ENCODE measurements around the gene ZNF831.

Gene ZNF831

GRCh38 chr20:59177266-59178250 is 13.9 kb downstream of the ZNF831 start:
- Mint-ChIP-seq H3K4me1 (peaks cover 89% of the 10 kb centered on the region), H3K36me3 (peaks cover 21% of the 10 kb centered on the region), H3K4me3 (peak overlapping the region; percentile 74), H3K9me3 (no peaks in the 10 kb centered on the region), H3K27ac (peak overlapping the region; percentile 95)
- DNase-seq (ENCODE audit: low spot score in 2 of 2) (peak in 1 of 2 donors; percentile 74), ATAC-seq (peak; percentile 88)

DNA sequence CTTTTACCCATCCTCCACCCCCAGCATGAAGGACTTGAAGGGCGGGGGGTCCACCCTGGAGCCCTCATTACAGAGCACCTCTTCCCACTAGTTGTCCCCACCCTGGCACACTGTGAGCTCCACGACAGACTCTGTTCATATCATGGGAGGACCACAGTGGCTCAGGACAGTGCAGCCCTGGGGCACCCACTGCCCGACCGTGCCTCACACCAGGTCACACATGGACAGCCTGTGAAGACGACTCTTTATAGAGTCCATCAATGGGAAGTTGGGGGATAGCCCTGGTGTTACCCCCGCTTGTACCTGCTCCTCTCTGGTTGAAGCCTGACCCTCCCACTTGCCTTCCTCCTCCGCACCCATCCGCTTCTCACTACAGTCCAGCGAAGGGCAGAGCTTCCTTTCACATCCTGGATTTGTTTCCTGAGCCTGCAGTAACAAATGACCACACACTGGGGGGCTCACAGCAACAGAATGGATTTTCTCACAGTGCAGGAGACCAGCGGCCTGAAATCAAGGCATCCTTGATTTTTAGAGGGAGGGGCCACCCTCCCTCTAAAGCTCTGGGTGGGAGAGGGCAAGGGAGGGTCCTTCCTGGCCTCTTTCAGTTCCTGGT is 15.5 kb downstream of the ZNF831 start:
- H3K4me1 Mint-ChIP-seq = peaks cover 89% of the 10 kb centered on the region
- ATAC-seq (no peak), DNase-seq (ENCODE audit: low spot score in 2 of 2) (peak in 1 of 2 donors; percentile 45)
- H3K4me3 Mint-ChIP-seq = peak overlapping the region; percentile 74
- peak overlapping the region; percentile 95 for H3K27ac Mint-ChIP-seq
- no peaks in the 10 kb centered on the region for H3K9me3 Mint-ChIP-seq
- H3K36me3 Mint-ChIP-seq = peaks cover 14% of the 10 kb centered on the region

- DNase-seq (ENCODE audit: low spot score in 2 of 2) (peak in 1 of 2 donors; percentile 23), ATAC-seq (no peak)
- Mint-ChIP-seq H3K9me3 (no peaks in the 10 kb centered on the region), H3K4me1 (peaks cover 91% of the 10 kb centered on the region), H3K27ac (peak overlapping the region; percentile 95), H3K36me3 (peaks cover 9% of the 10 kb centered on the region), H3K4me3 (no peak overlapping the region)
Observed at GRCh38 chr20:59179988-59180387, 16.4 kb downstream of the ZNF831 start.

DNA sequence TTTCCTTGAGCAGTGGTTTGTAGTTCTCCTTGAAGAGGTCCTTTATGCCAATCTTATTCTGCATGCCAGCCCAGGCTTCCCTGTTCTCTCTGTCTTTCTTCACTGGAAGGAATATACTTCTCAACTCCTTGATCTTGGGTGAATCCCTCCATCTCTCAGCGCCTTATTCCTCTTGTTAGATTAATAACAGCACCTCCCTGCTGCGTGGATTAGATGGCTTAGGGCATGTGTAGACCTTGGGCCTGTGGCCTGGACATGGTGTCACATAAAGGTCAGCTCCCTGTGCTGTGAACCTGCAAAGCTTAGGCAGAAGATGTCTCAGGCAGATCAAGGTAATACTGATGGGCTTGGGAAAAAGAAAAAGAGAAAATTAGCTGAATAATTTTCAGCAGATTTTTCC is 18.3 kb downstream of the ZNF831 start:
- ATAC-seq (no peak), DNase-seq (ENCODE audit: low spot score in 2 of 2) (peak in 1 of 2 donors; percentile 41)
- Mint-ChIP-seq H3K4me3 (peak overlapping the region; percentile 40), H3K9me3 (no peaks in the 10 kb centered on the region), H3K4me1 (peaks cover 81% of the 10 kb centered on the region), H3K27ac (peak overlapping the region; percentile 89), H3K36me3 (peaks cover 8% of the 10 kb centered on the region)

- ATAC-seq = peak; percentile 61
- Mint-ChIP-seq H3K9me3 (no peaks in the 10 kb centered on the region), H3K4me1 (peaks cover 76% of the 10 kb centered on the region), H3K4me3 (peak overlapping the region; percentile 40), H3K27ac (peak overlapping the region; percentile 89), H3K36me3 (peaks cover 6% of the 10 kb centered on the region)
- DNase-seq (ENCODE audit: low spot score in 2 of 2) = no peak
Observed at GRCh38 chr20:59182401-59183044, 18.9 kb downstream of the ZNF831 start.

- ATAC-seq (peak; percentile 17), DNase-seq (ENCODE audit: low spot score in 2 of 2) (no peak)
- Mint-ChIP-seq H3K4me3 (no peak overlapping the region), H3K4me1 (peaks cover 68% of the 10 kb centered on the region), H3K27ac (no peak overlapping the region), H3K36me3 (no peaks in the 10 kb centered on the region), H3K9me3 (no peaks in the 10 kb centered on the region)
Observed at GRCh38 chr20:59183751-59184150, 20.1 kb downstream of the ZNF831 start.

DNA sequence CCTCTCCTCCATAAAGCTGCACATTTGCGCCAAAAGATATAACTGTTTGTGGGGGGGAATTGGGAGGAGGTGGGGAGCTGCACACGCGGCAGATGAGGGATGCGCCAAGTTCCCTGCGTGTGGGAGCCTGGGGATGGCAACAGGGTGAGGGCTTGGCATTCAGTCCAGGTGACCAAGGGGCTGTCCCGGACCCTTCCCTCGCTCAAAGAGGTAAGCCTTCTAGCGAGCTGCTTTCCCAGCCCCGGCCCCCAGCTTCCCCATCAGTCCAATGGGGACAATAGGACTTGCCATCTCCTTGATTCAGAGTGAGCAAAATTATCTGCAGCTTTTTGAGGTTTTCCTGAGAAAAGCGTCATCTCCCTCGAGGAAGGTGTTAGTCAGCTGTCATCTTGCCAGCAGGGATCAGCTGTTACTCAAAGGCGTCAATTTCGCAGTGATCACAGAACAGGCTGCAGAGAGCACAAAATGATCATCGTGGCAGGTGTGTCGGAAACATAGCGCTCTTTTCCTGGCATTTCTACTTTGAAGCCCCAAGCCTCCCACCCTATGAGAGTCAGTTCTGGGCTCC is 21.3 kb downstream of the ZNF831 start:
- DNase-seq (ENCODE audit: low spot score in 2 of 2) (peak in 1 of 2 donors; percentile 52), ATAC-seq (peak; percentile 81)
- no peaks in the 10 kb centered on the region for H3K9me3 Mint-ChIP-seq
- no peak overlapping the region for H3K4me3 Mint-ChIP-seq
- peaks cover 56% of the 10 kb centered on the region for H3K4me1 Mint-ChIP-seq
- H3K36me3 Mint-ChIP-seq = no peaks in the 10 kb centered on the region
- peak overlapping the region; percentile 65 for H3K27ac Mint-ChIP-seq

DNA sequence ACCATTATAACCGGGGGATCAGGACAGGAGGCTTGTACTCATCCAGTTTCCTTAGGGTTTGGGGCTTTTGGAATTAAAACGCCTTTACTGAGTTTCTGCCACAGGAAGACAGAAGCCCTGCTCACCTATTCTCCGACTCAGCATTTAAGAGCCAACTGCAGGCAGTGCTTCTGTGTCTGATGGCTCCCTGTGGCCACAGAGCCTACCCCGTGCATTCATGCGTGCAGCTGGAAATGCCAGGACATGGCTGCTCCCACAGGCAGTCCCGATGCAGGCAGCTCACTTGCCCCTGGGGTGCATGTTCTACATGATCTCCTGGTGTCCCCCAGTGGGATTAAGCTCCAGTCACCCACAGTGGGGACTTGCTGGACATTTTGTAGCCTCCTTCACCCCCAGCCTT is 22.2 kb downstream of the ZNF831 start:
- ATAC-seq = no peak
- Mint-ChIP-seq H3K36me3 (no peaks in the 10 kb centered on the region), H3K4me3 (no peak overlapping the region), H3K27ac (peak overlapping the region; percentile 65), H3K4me1 (peaks cover 55% of the 10 kb centered on the region), H3K9me3 (no peaks in the 10 kb centered on the region)
- peak in 1 of 2 donors; percentile 33 for DNase-seq (ENCODE audit: low spot score in 2 of 2)

- Mint-ChIP-seq H3K4me1 (peaks cover 14% of the 10 kb centered on the region), H3K27ac (no peak overlapping the region), H3K9me3 (no peaks in the 10 kb centered on the region), H3K36me3 (peaks cover 4% of the 10 kb centered on the region), H3K4me3 (no peak overlapping the region)
- ATAC-seq (no peak), DNase-seq (ENCODE audit: low spot score in 2 of 2) (no peak)
Observed at GRCh38 chr20:59190466-59190865, 26.8 kb downstream of the ZNF831 start.

GRCh38 chr20:59191036-59191755 is 27.6 kb downstream of the ZNF831 start:
- DNase-seq (ENCODE audit: low spot score in 2 of 2) (peak in 1 of 2 donors; percentile 44), ATAC-seq (no peak)
- no peak overlapping the region for H3K4me3 Mint-ChIP-seq
- H3K9me3 Mint-ChIP-seq = no peaks in the 10 kb centered on the region
- H3K27ac Mint-ChIP-seq = no peak overlapping the region
- H3K4me1 Mint-ChIP-seq = peaks cover 11% of the 10 kb centered on the region
- H3K36me3 Mint-ChIP-seq = peaks cover 12% of the 10 kb centered on the region

DNA sequence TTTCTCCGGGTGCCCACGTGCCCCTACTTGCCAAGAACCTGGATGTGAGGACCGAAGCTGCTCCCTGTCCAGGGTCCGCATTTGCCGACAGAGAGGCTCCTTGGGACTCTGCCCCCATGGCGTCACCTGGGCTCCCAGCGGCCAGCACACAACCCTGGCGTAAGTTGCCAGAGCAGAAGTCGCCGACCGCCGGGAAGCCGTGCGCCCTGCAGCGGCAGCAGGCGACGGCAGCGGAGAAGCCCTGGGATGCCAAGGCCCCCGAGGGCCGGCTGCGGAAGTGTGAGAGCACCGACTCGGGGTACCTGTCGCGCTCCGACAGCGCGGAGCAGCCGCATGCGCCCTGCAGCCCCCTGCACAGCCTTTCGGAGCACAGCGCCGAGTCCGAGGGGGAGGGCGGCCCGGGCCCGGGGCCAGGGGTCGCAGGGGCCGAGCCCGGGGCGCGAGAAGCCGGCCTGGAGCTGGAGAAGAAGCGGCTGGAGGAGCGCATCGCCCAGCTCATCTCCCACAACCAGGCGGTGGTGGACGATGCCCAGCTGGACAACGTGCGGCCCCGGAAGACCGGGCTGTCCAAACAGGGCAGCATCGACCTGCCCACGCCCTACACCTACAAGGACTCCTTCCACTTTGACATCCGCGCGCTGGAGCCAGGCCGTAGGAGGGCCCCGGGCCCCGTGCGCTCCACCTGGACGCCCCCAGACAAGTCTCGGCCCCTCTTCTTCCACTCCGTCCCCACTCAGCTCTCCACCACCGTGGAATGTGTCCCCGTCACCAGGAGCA is 28.3 kb downstream of the ZNF831 start:
- ATAC-seq = no peak

GRCh38 chr20:59192533-59192896 is 28.9 kb downstream of the ZNF831 start:
- Mint-ChIP-seq H3K36me3 (peaks cover 17% of the 10 kb centered on the region), H3K4me3 (no peak overlapping the region), H3K4me1 (peaks cover 11% of the 10 kb centered on the region), H3K27ac (peak overlapping the region; percentile 68), H3K9me3 (no peaks in the 10 kb centered on the region)
- DNase-seq (ENCODE audit: low spot score in 2 of 2) = peak in 1 of 2 donors; percentile 38
- ATAC-seq = no peak

More for the DNA sequence above, 28.3 kb downstream of the ZNF831 start:
- peak in 1 of 2 donors; percentile 34 for DNase-seq (ENCODE audit: low spot score in 2 of 2)
- peaks cover 17% of the 10 kb centered on the region for H3K36me3 Mint-ChIP-seq
- H3K4me1 Mint-ChIP-seq = peaks cover 11% of the 10 kb centered on the region
- H3K9me3 Mint-ChIP-seq = no peaks in the 10 kb centered on the region
- H3K27ac Mint-ChIP-seq = peak overlapping the region; percentile 68
- H3K4me3 Mint-ChIP-seq = no peak overlapping the region

- ATAC-seq (no peak), DNase-seq (ENCODE audit: low spot score in 2 of 2) (no peak)
- Mint-ChIP-seq H3K9me3 (no peaks in the 10 kb centered on the region), H3K4me1 (peaks cover 6% of the 10 kb centered on the region), H3K27ac (peak overlapping the region; percentile 68), H3K36me3 (peaks cover 18% of the 10 kb centered on the region), H3K4me3 (no peak overlapping the region)
Observed at GRCh38 chr20:59193325-59193724, 29.7 kb downstream of the ZNF831 start.

Measured in stimulated activated effector memory CD8-positive, alpha-beta T cell treated with anti-CD3 and anti-CD28 coated beads, Interleukin-12 subunit alpha, Interleukin-12 subunit beta, amount 100 ng/mL, for 72 hours (primary cell).